ENCODE measurements around the gene DENND4A.

DENND4A gene

DNA sequence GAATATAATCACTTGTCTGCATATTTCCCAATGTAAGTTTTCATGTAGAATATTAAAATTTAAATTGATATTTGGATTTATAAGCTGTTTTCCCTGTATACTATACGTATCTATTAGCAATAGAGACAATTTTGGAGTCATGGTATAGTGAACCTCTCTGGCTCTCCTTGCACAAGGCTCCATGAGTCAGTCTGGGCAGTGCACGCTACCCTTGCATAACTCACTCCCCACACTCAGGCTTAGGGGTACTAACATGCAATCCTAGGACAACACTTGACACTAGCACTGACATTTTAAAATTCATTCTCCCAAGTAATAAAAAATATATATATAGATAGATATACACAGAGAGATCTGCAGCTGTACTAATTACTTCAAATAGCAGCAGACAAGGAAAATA is 131.2 kb downstream of the DENND4A start:
- no peak for DNase-seq

DNA sequence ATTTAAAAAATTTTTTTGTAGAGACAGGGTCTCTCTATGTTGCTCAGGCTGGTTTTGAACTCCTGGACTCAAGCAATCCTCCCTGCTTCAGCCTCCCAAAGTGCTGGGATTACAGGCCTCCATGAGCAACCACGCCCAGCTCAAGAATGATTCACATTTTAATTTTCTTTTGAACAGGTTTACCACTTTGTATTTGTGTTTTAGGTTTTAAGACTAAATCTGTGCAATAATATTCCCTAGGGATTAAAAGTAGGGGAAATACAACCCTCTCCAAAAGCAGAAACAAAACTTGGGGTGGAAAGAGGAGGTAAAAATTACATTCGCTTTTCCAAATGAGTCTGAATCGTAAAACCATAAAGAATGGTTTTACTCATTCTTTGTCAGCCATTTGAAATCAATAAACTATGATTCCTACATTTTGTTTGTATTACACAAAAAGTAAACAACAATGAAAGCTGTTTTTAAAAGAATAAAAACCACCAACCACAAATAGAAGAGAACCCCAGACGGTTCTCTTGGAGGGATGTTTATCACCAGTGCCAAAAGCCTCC is 132.5 kb downstream of the DENND4A start:
- DNase-seq = no peak

DNA sequence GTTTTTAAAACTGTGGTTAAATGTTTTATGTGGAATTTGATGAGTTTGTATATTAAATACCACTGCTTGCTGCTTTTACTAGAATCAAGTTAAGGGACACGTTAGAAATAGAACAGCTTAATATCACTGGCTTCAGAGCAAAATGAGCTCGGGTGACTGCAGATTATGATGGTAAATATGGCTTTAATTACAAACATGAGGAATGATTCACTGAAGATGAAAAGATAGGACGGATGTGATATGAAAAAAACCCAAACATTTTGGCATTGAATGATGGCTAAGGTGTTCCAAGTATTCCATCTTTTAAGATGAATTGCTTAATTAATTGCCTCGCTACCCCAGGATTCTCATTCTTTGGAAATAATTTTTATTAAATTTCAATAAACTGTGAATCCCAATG is 136.6 kb downstream of the DENND4A start:
- no peak for DNase-seq

DNA sequence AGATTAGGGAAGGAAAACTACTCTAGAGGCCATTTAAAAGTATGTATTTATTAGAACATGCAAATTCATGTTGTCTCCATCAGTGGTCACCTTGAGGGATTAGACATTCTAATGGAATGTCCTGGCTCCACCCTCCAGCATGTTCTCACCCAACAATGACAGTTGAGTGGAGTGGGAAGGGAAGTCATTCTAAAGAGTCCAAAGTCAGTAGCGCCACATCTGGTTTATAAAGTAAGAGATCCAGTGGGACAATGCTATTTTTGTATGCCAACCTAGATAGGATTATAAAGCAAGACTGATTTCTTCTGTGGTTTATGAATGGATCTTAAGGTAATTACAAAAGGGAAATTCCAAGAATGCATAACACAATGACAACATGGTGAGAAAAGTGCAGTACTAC is 137.1 kb downstream of the DENND4A start:
- no peak for DNase-seq

DNA sequence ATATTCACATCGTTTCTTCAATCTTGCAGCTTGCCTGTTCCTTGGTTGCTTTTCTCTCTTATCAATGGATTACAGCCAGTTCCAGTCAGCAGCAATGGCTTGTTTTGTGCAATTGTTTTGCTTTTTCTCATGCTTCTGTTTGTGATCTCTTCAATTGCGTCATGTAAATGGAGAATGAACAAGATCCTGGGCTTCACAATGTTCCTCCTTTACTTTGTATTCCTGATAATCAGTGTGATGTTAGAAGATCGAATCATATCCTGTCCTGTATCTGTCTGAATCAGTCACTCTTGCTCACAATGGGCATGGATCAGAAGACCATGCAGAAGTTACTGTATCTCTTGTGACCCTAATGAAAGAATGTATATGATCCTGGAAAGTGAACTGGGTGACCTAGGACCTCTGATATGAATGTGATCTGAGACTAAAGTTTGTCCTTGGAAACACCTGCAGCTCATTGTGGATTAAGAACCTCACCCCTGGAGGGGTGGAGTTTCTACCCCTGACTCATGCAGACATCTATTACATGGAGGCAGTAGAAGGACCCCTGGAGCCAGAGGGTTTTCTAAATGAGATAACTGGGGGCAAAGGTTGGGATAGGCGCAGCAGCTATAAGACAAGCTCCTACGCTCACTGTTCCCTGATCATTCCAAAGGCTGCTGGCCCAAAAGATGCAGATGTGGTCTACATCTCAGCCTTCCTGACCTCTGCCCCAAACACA is 138.1 kb downstream of the DENND4A start:
- DNase-seq = no peak

DNA sequence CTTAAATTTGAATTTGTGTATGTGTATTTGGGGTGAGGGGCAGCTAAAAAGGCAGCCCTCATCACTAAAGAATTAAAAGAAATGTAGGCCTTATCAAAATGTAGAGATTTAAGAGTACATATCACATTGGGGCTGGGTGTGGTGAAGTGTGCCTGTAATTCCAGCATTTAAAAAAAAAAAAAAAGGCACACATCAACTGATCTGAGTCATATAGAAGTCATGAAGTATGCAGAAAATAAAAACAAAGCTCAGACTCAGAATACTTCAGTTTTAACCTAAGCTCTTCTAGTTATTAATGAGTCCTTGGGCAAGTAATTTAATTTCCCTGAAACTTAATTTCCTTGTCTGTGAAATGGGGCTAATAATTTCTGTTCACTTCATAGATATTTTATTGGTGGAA is 138.8 kb downstream of the DENND4A start:
- DNase-seq = no peak

DNA sequence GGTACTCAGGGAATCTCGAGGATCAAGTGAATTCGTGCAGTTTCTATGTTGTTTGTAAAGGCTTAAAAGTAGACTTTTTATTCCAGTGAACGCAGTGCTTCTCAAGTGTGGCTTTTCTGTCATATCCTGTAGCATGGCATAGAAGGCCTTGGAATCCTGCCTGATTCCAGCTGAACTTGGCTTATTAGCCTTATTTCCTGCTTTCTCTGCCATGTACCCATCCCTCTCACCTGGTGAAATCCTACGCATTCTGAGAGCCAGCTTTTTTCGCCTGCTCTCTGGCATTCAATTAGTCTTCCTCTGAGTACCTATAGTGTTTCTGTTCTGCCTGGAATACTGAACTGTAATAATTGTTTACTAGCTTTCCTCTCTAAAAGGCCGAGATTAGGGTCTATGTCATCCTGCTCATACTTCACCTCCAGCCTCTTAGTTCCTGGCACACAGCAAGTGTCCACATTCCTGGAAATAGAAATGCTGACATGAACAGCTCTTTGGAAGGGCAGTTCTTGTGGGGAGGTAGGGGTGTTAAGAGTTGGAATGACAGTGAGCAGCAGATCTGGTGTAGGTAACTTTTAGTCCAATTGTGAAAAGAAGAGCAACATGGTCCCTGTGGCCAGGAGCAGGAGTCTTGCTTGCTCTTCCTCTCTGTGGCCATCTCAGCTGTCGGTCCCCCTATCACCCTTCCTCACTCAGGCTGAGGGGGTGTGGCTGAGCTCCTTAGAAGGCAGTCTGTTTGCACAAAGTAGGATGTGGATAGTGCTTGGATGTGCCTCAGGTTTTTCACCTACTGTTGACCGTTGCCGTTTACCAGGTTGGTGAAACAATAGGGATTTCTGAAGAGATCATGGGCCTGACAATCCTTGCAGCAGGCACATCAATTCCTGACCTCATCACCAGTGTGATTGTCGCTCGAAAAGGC is 140.0 kb downstream of the DENND4A start:
- no peak for DNase-seq

DNA sequence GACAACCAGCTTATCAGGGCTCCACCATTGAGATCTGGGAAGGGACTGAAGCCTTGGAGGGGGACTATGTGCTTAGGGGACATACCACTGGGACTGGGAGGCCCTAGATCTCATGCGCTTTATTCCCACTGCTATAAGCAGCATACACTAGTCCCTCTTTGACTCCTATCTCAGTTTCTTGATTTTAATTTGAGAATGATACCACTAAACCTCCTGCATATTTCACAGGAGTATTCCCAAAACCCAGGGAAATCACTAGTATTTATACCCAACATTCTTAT is 141.1 kb downstream of the DENND4A start:
- no peak for DNase-seq

DNA sequence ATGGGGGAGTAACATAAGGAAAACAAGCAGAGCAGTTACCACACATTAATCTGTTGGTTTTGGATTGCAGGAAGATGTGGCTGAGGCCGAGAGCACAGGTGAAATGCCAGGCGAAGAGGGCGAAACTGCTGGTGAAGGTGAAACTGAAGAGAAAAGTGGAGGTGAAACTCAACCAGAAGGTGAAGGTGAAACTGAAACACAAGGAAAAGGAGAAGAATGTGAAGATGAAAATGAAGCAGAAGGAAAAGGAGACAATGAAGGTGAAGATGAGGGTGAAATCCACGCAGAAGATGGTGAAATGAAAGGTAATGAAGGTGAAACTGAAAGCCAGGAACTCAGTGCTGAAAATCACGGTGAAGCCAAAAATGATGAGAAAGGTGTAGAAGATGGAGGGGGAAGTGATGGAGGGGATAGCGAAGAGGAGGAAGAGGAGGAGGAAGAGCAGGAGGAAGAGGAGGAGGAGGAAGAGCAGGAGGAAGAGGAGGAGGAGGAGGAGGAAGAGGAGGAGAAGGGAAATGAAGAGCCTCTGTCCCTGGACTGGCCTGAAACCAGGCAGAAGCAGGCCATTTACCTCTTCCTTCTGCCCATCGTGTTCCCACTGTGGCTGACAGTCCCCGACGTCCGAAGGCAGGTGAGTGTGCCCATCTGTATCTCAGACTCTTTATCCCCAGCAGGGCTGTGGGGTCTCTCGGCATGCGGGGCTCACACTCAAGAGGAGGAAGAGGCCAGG is 141.6 kb downstream of the DENND4A start:
- no peak for DNase-seq

DNA sequence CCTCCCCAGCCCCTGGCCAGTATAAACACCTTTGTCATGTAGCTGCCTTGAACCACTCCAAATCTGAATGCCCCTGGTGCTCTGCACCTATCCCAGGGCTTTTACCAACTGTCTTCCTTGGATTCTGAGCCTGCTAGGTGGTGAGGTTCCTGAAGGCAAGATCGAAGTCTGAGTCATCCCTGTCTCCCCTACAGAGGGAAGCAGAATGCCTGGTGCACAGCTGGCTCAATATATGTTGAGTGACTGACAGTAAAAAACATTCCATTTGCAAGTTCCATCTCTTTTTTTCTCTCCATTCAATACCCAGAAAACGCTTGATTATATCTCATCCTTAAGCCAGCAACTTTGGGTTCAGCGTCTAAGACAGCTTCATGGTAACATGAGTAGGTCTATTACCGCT is 145.6 kb downstream of the DENND4A start:
- no peak for DNase-seq

DNA sequence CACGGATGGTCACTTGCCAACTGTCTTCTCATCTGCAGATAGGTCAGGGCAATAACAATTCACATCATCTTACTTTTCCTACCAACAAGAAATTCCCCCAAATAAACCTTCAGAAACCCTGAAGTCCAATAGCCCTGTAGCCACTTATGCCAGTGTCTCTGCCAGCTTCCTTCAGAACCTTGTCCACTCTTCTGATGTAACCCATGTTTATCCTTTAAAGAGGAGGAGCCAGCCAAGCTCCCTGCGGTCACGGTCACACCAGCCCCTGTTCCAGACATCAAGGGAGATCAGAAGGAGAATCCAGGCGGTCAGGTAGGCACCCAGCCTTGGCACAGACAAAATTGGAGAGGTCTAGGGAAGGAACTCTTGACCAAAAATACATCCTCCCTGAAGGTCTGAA is 146.7 kb downstream of the DENND4A start:
- no peak for DNase-seq

DNA sequence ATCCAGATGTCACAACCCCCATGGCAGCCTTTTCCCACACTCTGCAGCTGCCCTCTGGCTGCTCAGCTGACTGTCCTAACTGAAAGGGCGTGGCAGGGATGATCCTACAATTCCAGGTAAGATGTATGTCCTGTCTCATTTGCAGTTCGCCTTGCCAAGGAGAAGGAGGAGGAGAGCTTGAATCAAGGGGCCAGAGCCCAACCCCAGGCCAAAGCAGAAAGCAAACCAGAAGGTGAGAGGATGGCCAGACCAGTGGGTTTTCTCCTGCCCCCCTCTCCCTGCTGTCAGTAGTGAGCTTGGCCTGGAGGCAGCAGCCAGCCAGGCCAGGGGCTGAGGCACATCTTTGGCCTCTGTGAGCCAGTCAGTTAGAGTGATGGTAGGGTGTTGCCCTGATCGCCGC is 147.8 kb downstream of the DENND4A start:
- no peak for DNase-seq

DNA sequence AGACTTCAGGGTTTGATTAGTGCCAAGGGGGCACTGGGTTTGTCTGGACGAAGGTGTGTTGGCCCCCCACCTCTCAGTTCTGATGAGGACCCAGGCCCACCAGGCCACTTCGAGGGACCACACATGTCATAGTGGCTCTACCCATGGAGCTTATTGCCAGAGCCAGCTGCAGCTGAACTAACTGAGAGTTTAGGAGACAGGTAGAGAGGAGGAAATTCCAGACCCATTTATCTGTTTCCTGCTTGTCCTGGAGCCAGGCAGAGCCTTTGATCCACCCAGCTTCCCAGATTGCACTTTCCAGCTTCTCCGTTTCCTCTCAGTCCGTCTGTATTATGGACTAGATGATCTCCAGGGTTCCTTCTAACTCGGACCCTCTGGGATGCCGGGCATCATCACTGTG is 149.5 kb downstream of the DENND4A start:
- DNase-seq = no peak

DNA sequence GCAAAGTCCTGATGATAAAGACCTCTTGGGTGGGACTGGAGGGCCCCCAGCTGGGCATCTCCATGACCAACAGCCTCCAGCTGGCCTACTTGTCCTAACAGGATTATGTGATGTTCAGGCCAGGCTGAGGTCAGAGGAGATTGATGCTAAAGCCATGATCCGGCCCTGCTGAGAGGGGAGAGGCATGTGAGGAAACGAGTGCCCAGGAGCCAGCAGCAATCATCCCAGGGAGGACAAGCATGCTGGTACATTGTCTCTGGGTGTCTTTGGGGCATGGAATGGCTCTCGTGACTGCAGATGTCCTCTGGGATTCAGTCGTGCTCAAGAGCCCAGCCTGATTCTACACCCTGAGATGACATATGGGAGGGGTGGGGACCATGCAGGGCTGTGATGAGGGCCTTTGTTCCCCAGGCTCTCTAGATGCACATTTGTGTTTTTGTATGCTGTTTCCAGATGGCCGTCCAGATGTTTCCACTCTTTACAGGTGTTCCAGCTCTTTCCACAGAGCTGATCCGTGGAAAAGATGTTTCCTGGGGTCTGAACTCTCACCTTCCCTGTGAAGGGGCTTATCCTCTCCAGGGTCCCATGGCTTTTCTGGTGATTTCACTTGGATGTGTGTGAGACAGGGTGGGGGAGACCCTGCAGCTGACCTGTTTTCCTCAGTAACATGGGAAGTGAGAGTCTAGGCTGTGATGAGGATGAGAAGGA is 150.2 kb downstream of the DENND4A start:
- no peak for DNase-seq

DNA sequence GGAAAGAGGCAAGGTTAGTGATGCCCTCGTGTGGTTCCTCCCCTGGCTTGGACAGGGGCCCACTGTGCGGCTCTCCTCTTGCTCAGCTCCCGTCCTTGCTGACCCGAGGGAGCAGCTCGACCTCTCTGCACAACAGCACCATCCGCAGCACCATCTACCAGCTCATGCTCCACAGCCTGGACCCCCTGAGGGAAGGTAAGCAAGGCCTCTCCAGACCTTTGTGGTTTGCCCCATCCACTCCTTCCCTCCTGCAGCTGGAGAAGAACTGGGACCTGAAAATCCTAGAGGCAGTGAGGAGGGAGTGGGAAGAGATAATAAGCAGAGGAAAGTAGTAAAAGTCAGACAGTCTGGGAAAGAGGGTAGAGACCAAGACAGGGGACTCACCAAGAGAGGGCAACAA is 152.6 kb downstream of the DENND4A start:
- DNase-seq = no peak

DNA sequence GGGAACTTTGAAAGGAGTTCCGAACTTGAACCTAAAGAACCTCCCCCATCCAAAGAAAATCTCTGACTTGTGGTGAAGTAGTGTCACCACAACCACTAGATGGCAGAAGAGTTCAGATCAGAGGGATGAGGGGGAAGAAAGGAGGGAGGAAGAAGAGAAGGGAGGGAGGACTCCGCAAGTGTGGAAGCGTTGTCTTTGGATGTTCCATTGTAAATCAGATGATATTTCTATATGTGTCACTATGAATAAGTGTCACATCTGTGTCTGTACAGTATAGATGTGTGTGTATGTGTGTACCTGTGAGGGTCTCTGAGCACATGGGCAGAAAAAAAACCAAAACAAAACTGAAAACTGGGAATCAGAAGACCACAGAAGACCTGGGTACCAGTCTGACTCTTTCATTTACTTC is 153.4 kb downstream of the DENND4A start:
- peak; percentile 58 for DNase-seq

DNA sequence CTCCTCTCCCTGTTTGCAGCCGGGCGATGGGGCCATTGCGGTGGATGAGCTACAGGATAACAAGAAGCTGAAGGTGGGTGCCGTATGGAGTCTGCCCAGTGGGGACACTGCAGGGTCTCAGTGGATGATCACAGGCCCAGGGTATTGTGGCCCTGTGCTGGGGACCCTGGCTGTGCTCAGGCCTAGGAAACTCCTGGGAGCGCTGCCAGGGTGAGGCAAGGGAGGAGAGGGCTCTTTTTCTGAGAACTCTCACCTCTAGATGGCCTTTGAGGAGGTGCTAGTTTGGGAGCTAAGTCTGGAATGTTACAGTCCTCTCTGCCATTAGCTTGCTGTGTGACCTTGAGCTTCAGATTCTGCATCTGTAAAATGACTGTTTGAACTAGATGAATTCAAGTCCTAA is 154.0 kb downstream of the DENND4A start:
- no peak for DNase-seq

DNA sequence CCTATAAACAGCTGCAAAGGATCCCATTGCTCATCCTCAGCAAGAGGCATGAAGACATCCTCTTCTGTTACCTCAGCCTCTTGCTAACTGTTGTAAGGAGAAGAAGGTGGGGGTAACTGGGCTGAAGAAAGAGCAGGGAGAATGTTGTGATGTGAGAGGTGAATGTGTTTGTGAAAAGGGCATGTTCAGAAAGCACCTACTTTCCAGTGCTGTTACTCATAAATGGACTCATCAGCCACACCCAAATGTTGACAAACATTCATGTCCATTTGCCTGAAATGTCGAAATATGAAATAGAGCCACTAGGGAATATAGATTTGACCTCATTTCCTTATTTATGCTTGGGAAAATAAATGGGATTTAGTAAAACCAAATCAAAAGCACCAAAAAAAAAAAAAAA is 157.7 kb downstream of the DENND4A start:
- no peak for DNase-seq

DNA sequence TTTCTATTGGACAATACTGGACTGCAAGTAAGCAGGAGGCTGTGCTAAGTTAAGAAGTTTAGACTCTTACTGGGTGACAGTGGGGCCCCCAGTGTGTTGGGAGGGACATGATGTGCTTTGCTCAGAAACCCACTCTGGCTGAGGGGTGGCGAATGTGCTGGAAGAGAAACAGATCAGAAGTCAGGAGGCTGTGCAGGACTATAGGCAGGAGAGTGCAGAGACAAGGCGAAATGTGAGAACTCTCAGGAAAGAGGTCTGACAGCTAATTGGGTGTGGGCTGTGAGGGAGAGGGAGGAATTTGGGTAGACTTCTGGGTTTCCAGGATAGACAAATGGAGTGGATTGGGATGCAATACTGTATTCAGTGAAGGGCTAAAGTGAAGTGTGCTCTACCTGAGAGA is 158.3 kb downstream of the DENND4A start:
- no peak for DNase-seq

DNA sequence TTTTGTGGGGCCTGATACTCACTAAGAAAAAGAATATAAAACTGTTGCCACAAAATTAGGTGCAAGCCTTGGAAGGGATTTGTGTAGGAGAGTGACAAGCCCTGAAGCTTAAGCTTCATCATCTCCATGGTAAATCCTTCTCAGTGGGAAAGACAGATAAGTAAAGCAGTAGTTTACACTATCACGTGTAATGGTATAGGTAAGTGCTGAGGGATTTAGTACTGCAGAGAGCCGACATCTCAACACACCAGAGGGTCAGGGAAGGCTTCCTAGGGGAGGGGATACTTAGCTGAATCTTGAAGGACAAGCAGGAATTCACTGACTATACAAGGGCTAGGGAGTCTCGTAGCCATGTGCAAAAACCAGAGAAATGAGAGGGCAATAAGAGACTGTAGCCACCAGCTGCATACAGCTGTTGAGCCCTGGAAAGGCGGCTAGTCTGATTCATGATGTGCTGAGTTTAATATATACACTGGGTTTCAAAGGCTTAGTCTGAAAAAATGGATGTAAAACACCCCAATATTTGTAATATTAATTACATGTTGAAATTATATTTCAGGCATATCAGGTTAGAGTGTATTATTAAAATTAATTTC is 159.2 kb downstream of the DENND4A start:
- no peak for DNase-seq

DNA sequence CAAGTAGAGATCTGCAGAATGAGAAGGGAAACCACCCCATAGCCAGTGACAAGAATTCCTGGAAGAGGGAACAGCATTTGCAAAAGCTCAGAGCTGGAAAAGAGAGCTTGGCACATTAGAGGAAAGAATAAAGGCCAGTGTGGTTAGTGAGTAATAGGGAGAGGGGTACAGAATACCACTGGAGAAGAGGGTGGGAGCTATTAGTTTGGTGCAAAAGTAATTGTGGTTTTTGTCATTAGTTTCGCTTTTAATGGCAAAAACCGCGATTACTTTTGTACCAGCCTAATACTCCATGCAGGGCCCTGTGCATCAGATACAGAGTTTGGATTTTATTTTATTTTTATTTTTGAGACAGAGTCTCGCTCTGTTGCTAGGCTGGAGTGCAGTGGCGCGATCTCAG is 160.6 kb downstream of the DENND4A start:
- no peak for DNase-seq

DNA sequence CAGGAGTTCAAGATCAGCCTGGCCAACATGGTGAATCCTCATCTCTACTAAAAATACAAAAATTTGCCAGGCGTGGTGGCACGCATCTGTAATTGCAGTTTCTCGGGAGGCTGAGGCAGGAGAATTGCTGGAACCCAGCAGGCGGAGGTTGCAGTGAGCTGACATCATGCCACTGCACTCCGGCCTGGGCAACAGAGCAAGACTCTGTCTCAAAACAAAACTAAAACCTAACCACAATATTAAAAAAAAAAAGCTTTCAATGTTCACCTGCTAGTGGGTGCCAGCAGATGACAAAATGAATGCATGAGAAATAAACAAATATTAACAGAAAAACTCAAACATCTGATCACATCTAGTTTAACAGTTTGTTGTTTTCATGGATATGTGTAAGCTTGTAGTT is 161.3 kb downstream of the DENND4A start:
- DNase-seq = no peak

DNA sequence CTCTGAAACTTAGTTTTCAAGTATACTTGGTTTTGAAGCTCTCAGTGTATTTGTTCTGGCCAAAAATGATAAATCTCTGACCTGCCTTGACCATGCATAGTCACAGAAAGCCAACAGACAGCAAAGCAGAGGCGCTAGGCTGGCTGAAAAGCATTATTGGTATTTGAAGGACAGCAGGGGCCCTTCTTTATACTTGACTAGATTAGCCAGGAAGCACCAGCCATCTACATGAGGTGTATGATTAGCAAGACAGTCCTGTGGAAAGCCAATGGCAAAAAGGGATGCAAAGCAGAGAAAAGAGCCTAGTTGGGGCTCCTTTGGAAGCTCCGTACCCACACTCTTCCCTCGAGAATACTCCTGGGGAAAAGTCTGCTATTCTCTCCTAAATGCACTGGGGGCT is 162.5 kb downstream of the DENND4A start:
- DNase-seq = no peak
